Fibroblast of lung (primary cell): ENCODE data around the gene TADA2B.

Experiments used
- EZH2 ChIP-seq: IDR thresholded peaks from 2 replicates; pipeline ENCODE4 v1.5.1; 2012; ENCODE audit warnings: low read length, control low read depth, mild to moderate bottlenecking; ENCODE audit errors: missing control alignments
- TF ChIP-seq, protein P1 (sequence below), 2 donors: IDR thresholded peaks in 1 of 2; conservative IDR thresholded peaks in 1 of 2; 1 replicate in 1 of 2; 2 replicates in 1 of 2; pipeline ENCODE4 v1.5.1; 2011 to 2012; ENCODE audit warnings: low read length in 2 of 2, control low read depth in 1 of 2, inconsistent platforms in 1 of 2, low read depth in 1 of 2, mild to moderate bottlenecking in 1 of 2

DNA sequence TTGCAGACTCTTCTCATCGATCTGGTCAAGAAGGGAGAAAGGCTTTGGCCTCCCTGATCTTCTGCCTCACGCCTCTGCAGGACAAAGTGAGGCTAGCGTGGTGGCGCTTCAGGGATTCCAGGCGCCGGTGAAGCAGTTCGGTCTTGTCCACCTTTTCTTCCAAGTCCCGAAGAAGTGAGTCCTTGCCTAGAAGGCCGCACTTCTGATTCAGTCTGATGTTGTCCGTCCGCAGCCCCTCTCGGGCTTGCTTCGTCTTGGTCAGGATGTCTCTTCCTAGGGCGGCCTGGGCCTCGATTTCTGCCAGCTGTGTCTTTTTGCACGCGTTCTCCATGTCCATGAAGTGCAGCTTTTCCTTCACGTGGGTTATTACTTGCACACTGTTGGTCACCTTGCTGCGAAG is 1.9 kb upstream of the TADA2B start:
- TF ChIP-seq, protein P1, sequence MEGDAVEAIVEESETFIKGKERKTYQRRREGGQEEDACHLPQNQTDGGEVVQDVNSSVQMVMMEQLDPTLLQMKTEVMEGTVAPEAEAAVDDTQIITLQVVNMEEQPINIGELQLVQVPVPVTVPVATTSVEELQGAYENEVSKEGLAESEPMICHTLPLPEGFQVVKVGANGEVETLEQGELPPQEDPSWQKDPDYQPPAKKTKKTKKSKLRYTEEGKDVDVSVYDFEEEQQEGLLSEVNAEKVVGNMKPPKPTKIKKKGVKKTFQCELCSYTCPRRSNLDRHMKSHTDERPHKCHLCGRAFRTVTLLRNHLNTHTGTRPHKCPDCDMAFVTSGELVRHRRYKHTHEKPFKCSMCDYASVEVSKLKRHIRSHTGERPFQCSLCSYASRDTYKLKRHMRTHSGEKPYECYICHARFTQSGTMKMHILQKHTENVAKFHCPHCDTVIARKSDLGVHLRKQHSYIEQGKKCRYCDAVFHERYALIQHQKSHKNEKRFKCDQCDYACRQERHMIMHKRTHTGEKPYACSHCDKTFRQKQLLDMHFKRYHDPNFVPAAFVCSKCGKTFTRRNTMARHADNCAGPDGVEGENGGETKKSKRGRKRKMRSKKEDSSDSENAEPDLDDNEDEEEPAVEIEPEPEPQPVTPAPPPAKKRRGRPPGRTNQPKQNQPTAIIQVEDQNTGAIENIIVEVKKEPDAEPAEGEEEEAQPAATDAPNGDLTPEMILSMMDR (conservative IDR thresholded peaks at IDR 0.05 in 1 of 2, IDR thresholded peaks at IDR 0.05 in 1 of 2; ENCODE audit: low read depth in 1 of 2, low read length in 2 of 2) = no peak
- no peak for TF ChIP-seq EZH2
